GM19468 (cell line): ENCODE measurements around the gene GLT1D1.
"Not testable (repeated sequence)": the region's sequence is repeated elsewhere in the genome, so short reads cannot be mapped to it uniquely, and the experiment has no call there.

ENCODE experiments used
- ATAC-seq: cut with Tn5 transposase; IDR thresholded peaks from one replicate; pipeline ENCODE4 v1.9.1; 2021; ENCODE audit warnings: mild to moderate bottlenecking, moderate library complexity, moderate number of reproducible peaks; ENCODE audit not compliant: unreplicated experiment; ENCODE audit errors: extremely low read depth

The GLT1D1 gene

DNA sequence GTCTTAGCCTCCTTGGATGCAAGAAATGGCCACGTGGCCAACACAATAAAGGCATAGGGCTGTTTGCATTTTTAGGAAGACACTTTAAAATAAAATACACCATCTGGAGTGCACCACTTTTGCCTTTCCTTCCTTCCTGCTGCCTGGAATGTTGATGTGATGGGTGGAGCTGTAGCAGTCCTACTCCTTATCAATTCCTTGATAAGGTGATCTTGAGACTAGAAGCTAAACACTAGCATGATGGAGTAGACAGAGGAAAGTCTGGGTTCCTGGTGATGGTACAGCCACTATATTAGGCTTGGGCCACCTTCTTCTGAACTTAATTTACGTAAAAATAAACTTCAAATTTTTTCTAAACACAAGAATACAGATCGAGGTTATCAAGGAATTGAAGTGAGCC is 2.9 kb upstream of the GLT1D1 start:
- ATAC-seq, result no peak

DNA sequence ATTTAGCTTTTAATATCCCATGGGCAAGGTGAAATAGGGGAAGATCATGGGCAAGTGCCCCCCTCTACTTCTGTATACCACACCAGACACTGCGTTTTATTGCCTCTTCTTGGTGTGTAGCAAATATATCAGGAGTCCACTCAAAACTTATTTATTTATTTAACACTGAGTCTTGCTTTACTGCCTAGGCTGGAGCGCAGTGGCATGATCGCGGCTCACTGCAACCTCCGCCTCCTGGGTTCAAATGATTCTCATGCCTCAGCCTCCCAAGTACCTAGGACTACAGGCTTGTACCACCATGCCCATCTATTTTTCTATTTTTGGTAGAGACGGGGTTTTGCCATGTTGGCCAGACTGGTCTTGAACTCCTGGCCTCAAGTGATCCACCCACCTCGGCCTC is 1.8 kb upstream of the GLT1D1 start:
- ATAC-seq, result not testable (repeated sequence)

DNA sequence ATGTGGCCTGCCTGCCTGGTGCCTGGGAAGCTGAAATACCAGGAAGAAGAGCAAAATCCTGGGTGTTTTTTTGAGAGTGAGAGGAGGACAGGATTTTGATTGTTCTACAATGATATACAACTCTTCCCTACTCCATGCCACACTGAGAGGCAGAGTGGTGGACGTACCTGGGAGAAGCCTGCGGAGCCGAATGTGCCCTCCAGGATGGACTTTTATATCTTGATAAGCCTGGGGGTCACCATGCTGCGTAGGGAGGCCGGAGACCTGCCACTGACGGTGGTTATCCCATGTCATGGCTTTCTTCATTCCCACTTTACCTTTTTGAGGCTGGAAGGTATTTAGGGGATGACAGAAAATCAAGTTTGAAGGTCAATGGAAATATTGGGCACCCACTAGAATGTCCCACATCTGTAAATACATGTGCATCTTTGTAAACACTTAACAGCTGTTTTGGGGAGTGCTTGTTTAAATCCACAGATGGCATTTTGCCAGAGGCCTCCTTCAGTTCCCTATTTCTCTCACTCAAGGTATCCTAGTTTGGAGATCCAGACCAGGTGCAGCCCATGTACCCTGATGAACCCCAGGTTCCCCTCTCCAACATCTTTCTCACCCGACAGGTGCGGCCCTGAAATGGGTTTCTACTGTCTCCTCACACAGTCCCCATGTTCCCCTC is 1.1 kb upstream of the GLT1D1 start:
- ATAC-seq, result no peak

DNA sequence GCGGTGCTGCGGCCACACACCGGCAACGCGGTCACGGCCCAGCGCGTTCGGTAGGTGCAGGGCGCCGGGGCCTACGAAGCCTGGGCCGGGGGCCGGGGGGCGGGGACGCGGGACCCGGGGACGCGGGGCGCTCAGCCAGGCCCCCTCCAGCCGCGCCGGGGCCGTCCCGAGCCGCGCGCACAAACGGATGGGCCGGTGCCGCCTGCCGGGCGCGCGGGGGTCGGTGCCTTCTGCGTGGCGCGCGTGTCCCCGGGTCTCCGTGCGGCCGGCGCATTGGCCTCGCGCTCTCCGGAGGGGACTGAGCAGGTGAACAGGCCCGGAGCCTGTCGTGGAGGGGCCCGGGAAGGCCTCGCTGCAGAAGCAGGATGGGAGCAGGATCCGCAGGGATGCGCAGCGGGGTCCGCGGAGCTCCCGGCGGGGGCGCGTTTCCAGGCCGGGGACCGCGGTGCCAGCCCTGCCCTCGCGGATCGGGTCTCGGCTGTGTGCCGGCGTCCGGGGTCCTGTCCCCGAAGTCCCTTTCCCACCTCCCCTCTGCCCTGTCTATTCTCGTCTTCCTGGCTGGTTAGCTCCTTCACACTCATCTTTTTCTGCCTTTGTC is 421 bp downstream of the GLT1D1 start:
- ATAC-seq, result no peak

DNA sequence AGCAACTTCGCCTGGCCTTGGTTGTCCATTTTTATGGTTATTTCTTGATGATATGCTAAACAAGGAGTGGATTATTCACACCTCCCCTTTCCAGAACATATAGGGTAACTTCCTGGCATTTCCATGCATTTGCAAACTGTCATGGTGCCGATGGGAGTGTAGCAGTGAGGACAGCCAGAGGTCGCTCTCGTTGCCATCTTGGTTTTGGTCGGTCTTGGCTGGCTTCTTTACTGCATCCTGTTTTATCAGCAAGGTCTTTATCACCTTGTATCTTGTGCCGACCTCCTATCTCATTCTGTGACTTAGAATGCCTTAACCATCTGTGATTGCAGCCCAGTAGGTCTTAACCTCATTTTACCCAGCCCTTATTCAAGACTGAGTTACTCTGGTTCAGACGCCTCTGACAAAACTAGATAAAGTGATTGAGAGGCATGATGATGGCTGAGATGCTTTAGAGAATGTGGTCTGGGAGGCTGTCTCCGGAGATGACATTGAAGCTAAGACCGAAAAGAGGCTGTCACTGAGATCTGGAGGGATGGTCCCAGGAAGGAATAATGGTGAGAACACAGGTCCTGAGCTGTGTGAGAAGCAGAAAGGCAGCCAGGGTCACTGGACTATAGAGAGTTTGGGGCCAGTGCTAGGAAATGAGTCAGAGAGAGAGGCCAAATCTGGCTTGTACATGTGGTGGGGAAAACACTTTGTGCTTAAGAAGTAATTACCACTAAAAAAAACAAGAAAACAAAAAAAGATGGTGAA is 2.9 kb downstream of the GLT1D1 start:
- no peak for ATAC-seq

DNA sequence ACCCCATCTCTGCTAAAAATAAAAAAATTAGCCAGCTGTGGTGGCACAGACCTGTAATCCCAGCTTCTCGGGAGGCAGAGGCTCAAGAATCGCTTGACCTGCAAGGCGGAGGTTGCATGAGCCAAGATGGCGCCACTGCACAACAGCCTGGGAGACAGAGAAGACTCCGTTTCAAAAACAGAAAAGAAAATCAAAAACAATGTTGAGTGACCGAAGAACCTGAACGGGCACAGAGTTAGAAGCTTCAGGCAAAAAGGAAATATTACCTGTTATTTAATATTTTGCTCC is 3.5 kb downstream of the GLT1D1 start:
- no peak for ATAC-seq

DNA sequence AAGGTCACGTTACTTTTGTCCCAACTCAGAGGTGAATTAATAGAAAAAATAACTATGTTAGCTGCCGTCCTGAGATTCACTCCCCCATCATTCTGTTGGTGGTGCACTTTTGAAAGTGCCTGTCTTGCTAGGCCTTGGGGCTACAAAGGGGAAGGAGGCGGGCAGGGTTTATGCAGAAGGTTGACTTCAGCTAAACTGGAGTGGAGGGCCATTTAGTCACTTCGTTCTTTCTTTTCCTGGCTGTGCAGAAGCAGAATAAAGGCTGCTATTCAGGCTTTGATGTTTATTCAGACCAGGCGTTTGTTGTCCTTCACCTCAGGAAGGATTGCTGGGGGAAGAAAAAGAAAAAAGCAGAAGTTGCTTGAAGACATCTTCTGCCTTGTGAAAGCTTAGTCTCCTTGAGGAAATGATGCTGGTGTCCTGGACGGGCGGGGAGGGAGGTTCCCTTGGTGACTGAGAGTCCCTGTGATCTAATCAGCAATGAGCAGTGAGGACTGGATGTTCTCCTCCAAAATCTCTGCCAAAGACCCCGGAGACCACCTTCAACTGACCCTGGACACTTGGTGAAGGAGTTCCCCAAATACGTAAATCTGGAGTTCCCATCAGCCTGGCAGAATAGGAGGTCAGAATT is 4.0 kb downstream of the GLT1D1 start:
- no peak for ATAC-seq

DNA sequence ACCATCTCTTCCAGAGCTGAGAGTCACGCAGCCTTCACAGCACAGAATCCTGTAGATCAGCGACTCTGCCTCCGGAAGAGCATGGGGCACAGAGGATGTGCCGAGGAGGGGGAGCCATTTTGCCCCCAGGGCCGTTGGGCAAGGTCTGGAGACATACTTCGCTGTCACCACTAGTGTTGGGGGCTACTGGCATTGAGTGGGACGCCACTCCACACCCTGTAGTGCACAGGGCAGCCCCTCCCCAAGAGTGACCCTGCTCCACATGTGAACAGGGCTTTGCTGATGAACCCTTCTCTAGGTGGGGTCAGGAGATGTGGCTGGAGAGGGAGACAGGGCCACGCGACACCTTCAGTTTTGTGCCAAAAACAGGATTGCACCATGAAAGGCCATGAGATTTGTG is 6.0 kb downstream of the GLT1D1 start:
- no peak for ATAC-seq

DNA sequence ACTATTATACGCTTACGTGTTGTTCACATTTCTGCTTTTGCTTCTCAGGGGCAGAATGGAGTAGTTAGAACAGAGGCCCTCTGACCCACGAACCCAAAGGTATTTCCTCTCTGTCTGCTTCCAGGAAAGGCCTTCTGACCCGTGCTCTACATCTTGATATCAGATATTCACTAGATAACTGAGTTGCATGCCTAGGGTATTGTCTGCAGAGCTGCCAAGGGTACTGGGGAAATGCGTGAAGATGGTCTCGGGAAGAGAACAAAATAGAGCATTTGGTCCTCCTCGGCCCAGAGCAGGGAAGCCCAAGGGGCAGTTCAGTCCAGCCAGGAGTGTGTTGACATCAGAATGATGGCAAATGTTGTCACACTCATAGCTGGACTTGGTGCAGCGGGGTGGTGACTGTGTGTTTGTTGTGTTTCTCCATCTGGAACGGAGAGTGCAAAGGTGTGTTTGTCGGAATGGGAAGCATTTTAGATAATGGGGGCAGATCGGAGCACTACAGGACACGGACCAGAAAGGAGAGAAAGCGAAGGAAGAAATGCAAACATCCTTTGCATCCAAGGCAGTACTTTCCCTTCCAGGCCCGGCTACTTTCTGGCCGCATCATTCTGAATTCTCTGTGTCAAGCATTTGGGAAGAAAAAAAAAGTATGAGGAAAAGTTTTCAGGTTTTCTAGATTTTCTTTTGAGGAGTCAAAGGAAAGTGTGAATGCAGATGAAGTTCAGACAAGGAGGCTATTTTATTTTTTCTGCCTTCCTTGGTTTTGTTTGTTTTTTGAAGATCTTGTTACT is 8.1 kb downstream of the GLT1D1 start:
- no peak for ATAC-seq

DNA sequence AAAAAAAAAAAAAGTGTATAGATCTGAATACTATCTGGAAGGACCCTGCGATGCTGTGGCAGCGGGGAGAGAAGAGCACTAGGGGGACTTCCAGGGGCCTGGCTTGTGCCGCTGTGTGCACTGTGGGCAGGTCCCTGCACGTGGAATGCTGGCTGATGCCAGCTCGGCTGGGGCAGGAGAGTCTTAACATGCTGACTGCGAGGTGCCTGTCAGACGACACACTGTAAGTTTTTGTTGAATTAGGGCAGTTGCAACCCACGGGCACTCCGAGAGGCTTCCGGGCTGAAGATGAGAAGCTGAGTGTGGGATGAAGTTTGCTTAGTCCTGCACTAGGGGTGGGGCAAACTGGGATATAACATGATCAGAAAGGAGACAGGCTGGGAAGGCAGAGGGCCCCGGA is 10.7 kb downstream of the GLT1D1 start:
- ATAC-seq, result no peak

DNA sequence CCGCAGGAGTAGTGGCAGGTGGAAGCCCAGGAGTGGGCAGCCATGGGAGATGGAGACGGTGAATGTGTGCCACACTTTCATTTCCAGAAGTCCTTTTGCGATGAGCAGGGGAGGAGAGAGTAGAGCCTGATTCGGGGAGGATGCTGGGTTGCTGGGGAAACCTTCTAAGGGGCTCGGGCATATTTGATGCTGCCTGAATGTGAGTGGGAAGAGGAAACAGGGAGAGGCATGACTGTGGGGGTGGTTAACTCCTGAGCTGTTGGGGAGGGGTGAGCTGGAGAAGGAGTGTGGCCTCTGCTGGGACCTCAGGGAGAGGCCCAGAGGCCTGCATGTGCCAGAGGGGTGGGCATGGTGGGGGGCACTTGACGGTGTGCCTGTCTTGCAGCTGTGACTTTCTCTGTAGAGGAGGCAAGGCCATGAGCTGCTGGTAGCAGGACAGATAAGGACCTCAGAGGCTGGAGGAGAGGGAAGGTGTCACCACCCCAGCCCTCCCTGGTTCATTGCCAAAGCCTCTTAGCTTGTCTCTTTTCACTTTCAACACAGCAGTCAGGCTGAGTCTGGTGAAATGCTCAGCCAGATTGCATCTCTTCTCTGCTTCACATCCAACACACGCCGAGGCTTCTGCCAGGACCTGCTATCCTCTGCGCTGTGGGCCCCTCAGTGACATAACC is 11.4 kb downstream of the GLT1D1 start:
- ATAC-seq, result no peak

DNA sequence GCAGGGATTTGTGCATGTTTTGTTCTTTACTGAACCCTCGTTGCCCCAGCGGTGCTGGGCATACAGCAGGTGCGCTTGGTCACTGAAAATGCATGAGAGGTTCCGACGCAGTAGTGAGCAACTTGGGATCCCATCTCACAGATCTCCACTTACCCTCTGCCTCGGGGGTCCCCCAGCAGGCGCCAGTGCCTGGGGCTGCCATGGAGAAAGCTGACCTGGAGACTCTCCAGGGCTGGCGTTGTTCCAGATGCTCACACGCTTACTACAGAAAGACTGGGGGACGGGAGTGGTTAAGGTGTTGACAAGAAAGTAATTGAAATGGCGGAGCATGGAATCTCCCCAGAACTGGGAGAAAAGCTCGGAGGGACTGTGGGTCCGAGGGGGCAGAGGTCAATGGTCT is 14.2 kb downstream of the GLT1D1 start:
- ATAC-seq, result no peak

DNA sequence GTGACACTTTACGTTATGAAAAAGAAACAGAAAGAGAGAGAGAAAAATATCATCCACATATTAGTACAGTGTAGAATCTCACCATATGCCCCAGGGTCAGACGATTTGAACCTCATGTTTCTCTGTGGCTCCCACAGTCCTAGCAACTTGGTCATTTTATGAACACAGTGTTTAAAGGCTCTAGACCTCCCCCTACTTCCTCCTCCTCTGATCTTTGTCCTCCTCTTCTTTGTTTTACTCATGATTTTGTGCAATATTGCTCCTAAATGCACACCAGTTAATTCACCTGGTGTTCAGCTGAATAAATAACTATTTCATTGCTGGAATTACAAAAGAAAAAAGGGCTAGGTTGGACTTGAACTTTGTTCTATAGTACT is 18.2 kb downstream of the GLT1D1 start:
- ATAC-seq, result no peak

DNA sequence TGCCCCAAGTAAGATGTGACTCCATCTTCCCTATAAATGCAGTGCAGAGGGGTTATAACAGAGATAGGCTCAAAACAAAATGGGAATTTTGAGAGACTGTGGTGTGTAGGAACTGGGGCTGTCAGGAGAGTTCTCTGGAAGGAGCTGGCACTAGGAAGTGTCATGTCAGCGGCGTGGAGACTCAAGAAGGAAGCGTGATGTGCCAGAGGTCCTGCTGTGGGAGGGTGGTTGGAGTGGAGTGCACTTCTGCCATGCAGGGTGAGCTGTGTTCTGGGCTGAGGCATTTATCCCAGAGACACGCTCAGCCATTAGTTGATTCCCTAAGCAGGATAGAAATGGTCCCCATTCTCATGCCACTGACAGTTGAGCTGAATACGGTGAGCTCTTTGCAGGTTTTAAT is 19.0 kb downstream of the GLT1D1 start:
- no peak for ATAC-seq

DNA sequence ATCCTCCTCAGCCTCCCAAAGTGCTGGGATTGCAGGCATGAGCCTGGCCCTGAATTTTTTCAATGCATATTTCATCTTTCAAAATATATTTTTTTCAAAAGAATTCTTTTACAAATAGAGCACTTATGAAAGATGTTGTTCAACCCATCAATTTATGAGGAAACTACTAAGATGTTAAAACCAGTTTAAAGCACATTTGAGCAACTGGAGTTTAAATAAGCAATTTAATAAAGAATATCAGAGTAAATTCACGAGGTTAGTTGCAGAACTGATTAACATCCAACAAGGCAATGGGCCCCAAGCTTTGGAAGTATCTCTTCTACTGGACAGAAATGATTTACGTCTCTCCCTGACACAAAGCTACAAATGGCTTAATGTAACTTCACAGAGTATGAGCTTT is 23.3 kb downstream of the GLT1D1 start:
- ATAC-seq, result no peak

DNA sequence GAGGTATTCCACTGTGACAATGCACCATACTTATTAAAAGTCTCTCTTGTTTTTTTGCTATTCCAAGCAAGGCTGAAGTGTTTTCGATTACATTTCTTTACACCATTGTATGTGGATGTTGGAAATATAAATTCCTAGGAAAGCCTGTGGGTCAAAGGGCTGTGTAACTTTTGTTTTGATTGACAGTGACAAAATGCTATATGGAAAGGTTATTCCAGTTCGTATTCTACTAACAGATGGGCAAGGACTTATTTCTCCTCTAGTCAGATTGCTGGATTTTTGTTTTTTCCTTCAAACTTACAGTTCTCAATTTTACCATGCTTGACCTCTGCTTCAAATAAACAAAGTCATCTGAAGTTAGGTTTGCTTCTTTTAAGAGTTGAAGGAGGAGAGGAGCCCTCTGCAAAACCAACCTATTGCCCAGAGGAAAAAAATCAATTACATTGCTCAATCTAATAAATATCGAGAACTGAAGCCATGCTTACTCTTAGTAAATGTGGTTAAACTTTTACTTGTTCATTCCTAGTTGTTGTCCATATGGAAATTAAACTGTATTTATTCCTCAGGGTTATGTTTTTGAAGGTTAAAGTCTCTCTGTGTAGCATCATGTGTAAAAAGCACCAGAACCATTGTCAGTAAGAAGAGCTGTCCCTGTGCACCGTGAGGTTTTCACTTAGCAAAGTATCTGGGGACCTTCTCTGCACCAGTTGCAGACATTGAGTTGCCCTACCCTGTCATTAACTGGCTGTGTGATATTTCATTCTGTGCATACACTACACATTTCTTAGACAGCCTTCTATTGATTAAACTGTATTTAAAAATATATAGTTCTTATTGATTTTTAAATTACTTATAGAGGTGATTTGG is 26.9 kb downstream of the GLT1D1 start:
- ATAC-seq, result no peak

DNA sequence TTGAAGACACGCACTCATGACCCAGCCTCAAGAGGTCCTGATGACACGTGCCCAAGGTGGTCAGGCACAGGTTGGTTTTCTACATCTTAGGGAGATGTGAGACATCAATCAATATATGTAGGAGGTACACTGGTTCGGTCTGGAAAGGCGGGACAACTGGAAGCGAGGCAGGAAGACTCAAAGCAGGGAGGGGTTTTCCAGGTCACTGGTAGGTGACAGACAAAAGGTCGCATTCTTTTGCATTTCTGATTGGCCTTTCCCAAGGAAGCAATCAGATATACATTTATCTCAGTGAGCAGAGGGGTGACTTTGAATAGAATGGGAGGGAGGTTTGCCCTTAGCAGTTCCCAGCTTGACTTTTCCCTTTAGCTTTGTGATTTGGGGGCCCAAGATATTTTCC is 38.6 kb downstream of the GLT1D1 start:
- no peak for ATAC-seq

DNA sequence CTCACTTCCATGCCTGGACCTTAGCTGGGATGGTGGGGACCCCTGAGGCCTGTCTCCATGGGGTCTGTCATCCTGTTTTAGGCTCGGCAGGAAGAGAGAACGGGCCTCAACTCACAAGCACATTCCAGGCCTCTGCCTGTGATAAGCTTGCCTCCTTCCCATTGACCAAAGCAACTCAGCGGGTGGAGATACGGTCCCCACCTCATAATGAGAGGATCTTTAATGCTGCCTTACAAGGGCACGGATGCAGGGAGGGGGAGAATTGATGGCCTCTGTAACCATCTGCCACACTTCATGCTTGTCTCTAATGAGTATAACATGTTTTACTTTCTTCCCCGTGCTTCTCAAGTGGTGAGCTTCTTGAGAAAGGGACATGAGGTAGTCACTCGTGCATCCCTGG is 50.0 kb downstream of the GLT1D1 start:
- no peak for ATAC-seq

DNA sequence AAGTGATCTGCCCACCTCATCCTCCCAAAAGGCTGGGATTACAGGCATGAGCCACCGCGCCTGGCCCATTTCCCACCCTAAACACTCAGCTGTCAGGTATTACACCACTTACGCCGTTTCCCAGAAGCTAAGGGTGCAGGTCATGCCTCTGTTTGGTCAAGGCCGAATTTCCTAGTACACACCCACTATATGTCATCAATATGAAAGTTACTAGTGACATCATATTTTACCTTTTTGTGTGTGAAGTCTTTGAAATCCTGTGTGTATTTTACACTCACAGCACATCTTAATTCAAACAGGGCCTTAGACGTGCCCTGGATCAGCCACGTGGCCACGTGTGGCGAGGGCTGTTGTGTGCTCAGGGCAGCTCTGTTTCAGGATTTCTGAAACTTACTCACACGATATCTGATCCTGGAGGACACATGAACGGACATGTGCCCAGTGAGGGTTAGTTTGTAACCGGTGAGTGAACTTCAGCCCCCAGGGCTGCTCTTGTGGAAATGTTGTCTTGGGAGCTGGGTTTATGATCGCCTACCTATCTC is 51.8 kb downstream of the GLT1D1 start:
- no peak for ATAC-seq
